Central memory CD4-positive, alpha-beta T cell (primary cell): ENCODE measurements around the gene LBHD1.
A peak's percentile ranks its signal among the peaks of the same experiment; 100 is the strongest.
"Not testable (repeated sequence)": the region's sequence is repeated elsewhere in the genome, so short reads cannot be mapped to it uniquely, and the experiment has no call there.

Experiments used
- DNase-seq: peaks from one replicate; pipeline ENCODE4 v3.0.0; 2022

LBHD1 gene

GRCh38 chr11:62693624-62694023 is 21.6 kb upstream of the LBHD1 start:
- not testable (repeated sequence) for DNase-seq

- DNase-seq: no peak
Measured at GRCh38 chr11:62689421-62690183, 17.5 kb upstream of the LBHD1 start, which contains the start of gene LRRN4CL. Gene LRRN4CL, minus strand, starts transcription at chr11:62689530. Its CDS starts 1,022 bp downstream, at chr11:62688508.

GRCh38 chr11:62688491-62688890 is 16.4 kb upstream of the LBHD1 start:
- DNase-seq: no peak

GRCh38 chr11:62687508-62688396 is 15.7 kb upstream of the LBHD1 start:
- DNase-seq: no peak

GRCh38 chr11:62682518-62682917 is 10.5 kb upstream of the LBHD1 start:
- no peak for DNase-seq

GRCh38 chr11:62680825-62681240 is 8.8 kb upstream of the LBHD1 start:
- peak; percentile 42 for DNase-seq

GRCh38 chr11:62678770-62679696 is 7.0 kb upstream of the LBHD1 start, which contains the start of gene UBXN1:
Gene UBXN1, minus strand, starts transcription at chr11:62679073. Its CDS starts 150 bp downstream, at chr11:62678923.
- DNase-seq: peak; percentile 81

GRCh38 chr11:62678433-62678769 is 6.3 kb upstream of the LBHD1 start:
- no peak for DNase-seq

GRCh38 chr11:62677714-62678113 is 5.6 kb upstream of the LBHD1 start:
- no peak for DNase-seq

GRCh38 chr11:62677156-62677555 is 5.1 kb upstream of the LBHD1 start:
- DNase-seq: no peak

GRCh38 chr11:62676698-62677097 is 4.6 kb upstream of the LBHD1 start:
- DNase-seq: no peak

- DNase-seq: not testable (repeated sequence)
Measured at GRCh38 chr11:62675415-62675814, 3.3 kb upstream of the LBHD1 start.

- no peak for DNase-seq
Measured at GRCh38 chr11:62673196-62673525, 1.1 kb upstream of the LBHD1 start.

GRCh38 chr11:62671236-62671607 is 845 bp downstream of the LBHD1 start:
- DNase-seq: peak; percentile 57

GRCh38 chr11:62669420-62670161 is 2.5 kb downstream of the LBHD1 start:
- DNase-seq: no peak

GRCh38 chr11:62667460-62667859 is 4.6 kb downstream of the LBHD1 start:
- no peak for DNase-seq

- no peak for DNase-seq
Measured at GRCh38 chr11:62666259-62666926, 5.7 kb downstream of the LBHD1 start.

GRCh38 chr11:62665599-62666258 is 6.3 kb downstream of the LBHD1 start:
- DNase-seq: peak; percentile 49

- DNase-seq: peak; percentile 94
Measured at GRCh38 chr11:62665075-62665598, 6.9 kb downstream of the LBHD1 start, which contains the start of the genes C11orf98 and CSKMT. Gene C11orf98, minus strand, starts transcription at chr11:62665210. Its CDS starts 41 bp downstream, at chr11:62665169. Gene CSKMT, plus strand, starts transcription at chr11:62665312. Its CDS starts 568 bp downstream, at chr11:62665880.

- DNase-seq: no peak
Measured at GRCh38 chr11:62664405-62665074, 7.5 kb downstream of the LBHD1 start.
